Measurements from ENCODE around the gene KCNH5.

KCNH5 gene

GRCh38 chr14:62736048-62737043 is 308.9 kb downstream of the KCNH5 start:
- no peak for DNase-seq

- no peak for DNase-seq
Measured at GRCh38 chr14:62734831-62735230, 310.4 kb downstream of the KCNH5 start.

- DNase-seq: no peak
Measured at GRCh38 chr14:62722406-62722805, 322.9 kb downstream of the KCNH5 start.

- no peak for DNase-seq
Measured at GRCh38 chr14:62718629-62719028, 326.6 kb downstream of the KCNH5 start.

GRCh38 chr14:62711351-62712023 is 333.8 kb downstream of the KCNH5 start:
- DNase-seq: no peak

GRCh38 chr14:62710811-62711210 is 334.4 kb downstream of the KCNH5 start:
- no peak for DNase-seq

- DNase-seq: no peak
Measured at GRCh38 chr14:62709773-62710172, 335.5 kb downstream of the KCNH5 start.

GRCh38 chr14:62706217-62706616 is 339.0 kb downstream of the KCNH5 start:
- DNase-seq: no peak

GRCh38 chr14:62697461-62697860 is 347.8 kb downstream of the KCNH5 start:
- DNase-seq: no peak

GRCh38 chr14:62696929-62697328 is 348.3 kb downstream of the KCNH5 start:
- no peak for DNase-seq

- DNase-seq: no peak
Measured at GRCh38 chr14:62696331-62696924, 348.8 kb downstream of the KCNH5 start.

- no peak for DNase-seq
Measured at GRCh38 chr14:62694075-62694474, 351.2 kb downstream of the KCNH5 start.

- no peak for DNase-seq
Measured at GRCh38 chr14:62692490-62693106, 352.7 kb downstream of the KCNH5 start.

- DNase-seq: no peak
Measured at GRCh38 chr14:62691647-62692489, 353.4 kb downstream of the KCNH5 start.

- DNase-seq: no peak
Measured at GRCh38 chr14:62689733-62690132, 355.5 kb downstream of the KCNH5 start.

- no peak for DNase-seq
Measured at GRCh38 chr14:62687818-62688217, 357.4 kb downstream of the KCNH5 start.

GRCh38 chr14:62684376-62684775 is 360.9 kb downstream of the KCNH5 start:
- DNase-seq: no peak

- no peak for DNase-seq
Measured at GRCh38 chr14:62682208-62682607, 363.1 kb downstream of the KCNH5 start.

GRCh38 chr14:62674563-62675237 is 370.6 kb downstream of the KCNH5 start:
- DNase-seq: no peak

GRCh38 chr14:62673014-62673755 is 372.1 kb downstream of the KCNH5 start:
- no peak for DNase-seq

GRCh38 chr14:62670526-62670925 is 374.7 kb downstream of the KCNH5 start:
- no peak for DNase-seq
